K562 (cell line): ENCODE measurements around the gene SLC31A2. TPM values are rescaled to one million over a fixed set of nuclear protein-coding genes. Genes with fewer than 3 reads are reported as not detected.

Experiments used
- ATAC-seq: fragments of 200-7000 bp; cut with Tn5 transposase; 3 replicates; pipeline ENCODE4 v1.9.1; 2020; ENCODE audit warnings: moderate library complexity
- BruUV-seq: library from RNA; stranded (reverse); fragments of 400-500 nt; replicated peaks from 2 replicates; lab custom pipeline; 2021; lab: Mats Ljungman, UMichigan
- CTCF ChIA-PET: fragments of 300-600 bp; formaldehyde crosslinking; extraction: SDS; loops from one replicate; lab custom pipeline; 2021; ENCODE audit warnings: low intra/inter-chr PET ratio; lab: Yijun Ruan, JAX
- POLR2A ChIA-PET: fragments of 300-600, 350-650 bp; sonication (Branson Sonifier 250); formaldehyde crosslinking; extraction: SDS; loops from one replicate; lab custom pipeline; 2021; ENCODE audit warnings: antibody characterized with exemption, inconsistent platforms; lab: Yijun Ruan, JAX
- DNase-seq, 4 experiments: peaks; one replicate each; pipeline versions ENCODE4 v3.0.0 to v3.0.0-alpha.2; 2011 to 2018; ENCODE audit warnings: low spot score in 3 of 4, mixed read lengths in 3 of 4; ENCODE audit errors: extremely low read depth in 1 of 4
- FAIRE-seq: peaks from 2 replicates; lab custom pipeline; 2011; peaks lifted over from hg19 to GRCh38; lab: Jason Lieb, UNC
- H2AFZ ChIP-seq: 2 replicates; pipeline ENCODE4 v1.6.0; 2011; ENCODE audit warnings: low read depth, low read length, control low read depth, inconsistent platforms
- H3K27ac ChIP-seq: fragments of 200-600 bp; 3 replicates; pipeline ENCODE4 v1.8.0; 2011; ENCODE audit warnings: low read depth, mild to moderate bottlenecking, control low read depth, inconsistent platforms, low read length, moderate library complexity, mixed read lengths; ENCODE audit errors: extremely low read depth
- H3K27me3 ChIP-seq, 2 experiments: fragments of 300-600 bp in 1 of 2; 2 replicates in 1 of 2; 3 replicates in 1 of 2; pipeline versions ENCODE4 v1.6.0 to v1.8.0; 2011; ENCODE audit warnings: inconsistent platforms in 2 of 2, low read length in 2 of 2, mild to moderate bottlenecking in 1 of 2, mixed read lengths in 1 of 2, moderate library complexity in 1 of 2; ENCODE audit not compliant: control insufficient read depth in 2 of 2, insufficient read depth in 2 of 2
- H3K36me3 ChIP-seq: fragments of 300-600 bp; 3 replicates; pipeline ENCODE4 v1.8.0; 2011; ENCODE audit warnings: mild to moderate bottlenecking, low read length, inconsistent platforms; ENCODE audit not compliant: control insufficient read depth, insufficient read depth
- H3K4me1 ChIP-seq, 2 experiments: fragments of 200-600 bp in 1 of 2; replicated peaks in 1 of 2; 2 replicates in 1 of 2; 3 replicates in 1 of 2; pipeline versions ENCODE4 v1.5.1 to v1.8.0; 2011; ENCODE audit warnings: inconsistent platforms in 2 of 2, low read length in 2 of 2, mild to moderate bottlenecking in 1 of 2, mixed read lengths in 1 of 2, moderate library complexity in 1 of 2; ENCODE audit not compliant: control insufficient read depth in 2 of 2, insufficient read depth in 2 of 2
- H3K4me2 ChIP-seq: 2 replicates; pipeline ENCODE4 v1.6.1; 2011; ENCODE audit warnings: low read length, control low read depth, inconsistent platforms, mixed read lengths; ENCODE audit not compliant: insufficient read depth
- H3K4me3 ChIP-seq: fragments of 200-600 bp; sonication (generic), shearing (Covaris generic); 2 replicates; pipeline ENCODE4 v1.5.1; 2016; ENCODE audit warnings: control low read depth, inconsistent platforms
- H3K79me2 ChIP-seq: fragments of 200-600 bp; 3 replicates; pipeline ENCODE4 v1.8.0; 2011; ENCODE audit warnings: low read length, inconsistent platforms; ENCODE audit not compliant: control insufficient read depth, insufficient read depth
- H3K9ac ChIP-seq, 2 experiments: 2 replicates each; pipeline versions ENCODE4 v1.6.0 to v1.6.1; 2011; ENCODE audit warnings: low read depth in 2 of 2, low read length in 2 of 2, control low read depth in 1 of 2, inconsistent platforms in 1 of 2, mild to moderate bottlenecking in 1 of 2, mixed read lengths in 1 of 2; ENCODE audit not compliant: insufficient read depth in 1 of 2
- H3K9me1 ChIP-seq: one replicate; pipeline ENCODE4 v1.6.0; 2011; ENCODE audit warnings: inconsistent platforms, mild to moderate bottlenecking, low read length, moderate library complexity; ENCODE audit not compliant: control insufficient read depth, insufficient read depth
- H3K9me3 ChIP-seq: replicated peaks from 2 replicates; pipeline ENCODE4 v1.5.1; 2011; ENCODE audit warnings: low read depth, low read length, inconsistent platforms; ENCODE audit not compliant: control insufficient read depth, insufficient read depth
- H4K20me1 ChIP-seq: replicated peaks from 2 replicates; pipeline ENCODE4 v1.6.1; 2011; ENCODE audit warnings: low read length, inconsistent platforms, mixed read lengths; ENCODE audit not compliant: control insufficient read depth, insufficient read depth
- E2F3 ChIP-seq: fragments of 250-450 bp; sonication (Bioruptor Pico); IDR thresholded peaks from 2 replicates; pipeline ENCODE4 v1.4.0; 2020; ENCODE audit warnings: mild to moderate bottlenecking
- FOSL1 ChIP-seq: fragments of 200-800 bp; sonication (Bioruptor generic); conservative IDR thresholded peaks from 2 replicates; pipeline ENCODE4 v1.6.1; 2016; ENCODE audit warnings: missing genetic modification characterization, missing compliant biosample characterization
- GATA2 ChIP-seq: sonication (generic); formaldehyde crosslinking; IDR thresholded peaks from 2 replicates; pipeline ENCODE4 v1.4.0; 2020; ENCODE audit warnings: mild to moderate bottlenecking, missing genetic modification reagents
- GTF2E2 ChIP-seq: fragments of 200-800 bp; sonication (Bioruptor generic); IDR thresholded peaks from 2 replicates; pipeline ENCODE4 v1.6.1; 2016; ENCODE audit warnings: missing genetic modification characterization, missing compliant biosample characterization
- LEF1 ChIP-seq: fragments of 450-650 bp; IDR thresholded peaks from 2 replicates; pipeline ENCODE4 v1.6.1; 2016; ENCODE audit warnings: mild to moderate bottlenecking
- MCM2 ChIP-seq: fragments of 450-650 bp; IDR thresholded peaks from 2 replicates; pipeline ENCODE4 v1.6.1; 2017; ENCODE audit warnings: low read depth, mild to moderate bottlenecking
- SMAD1 ChIP-seq: fragments of 150-350 bp; IDR thresholded peaks from 2 replicates; pipeline ENCODE4 v1.6.1; 2014; ENCODE audit warnings: low read length, low read depth; ENCODE audit not compliant: partially characterized antibody
- ZNF766 ChIP-seq: fragments of 200-800 bp; sonication (Bioruptor generic); conservative IDR thresholded peaks from 2 replicates; pipeline ENCODE4 v1.6.1; 2016; ENCODE audit warnings: missing genetic modification characterization, missing compliant biosample characterization
- WGBS: fragments of 100-300 bp; shearing (Covaris generic); methylation state at CpG from one replicate; pipeline ENCODE4 v1.1.6; 2016; ENCODE audit warnings: low coverage, mixed read lengths; ENCODE audit not compliant: insufficient coverage; ENCODE audit errors: missing lambda C conversion rate; 5-methylcytosine and 5-hydroxymethylcytosine counted together
- in situ Hi-C: fragments of 300-500 bp; cut with MboI; formaldehyde crosslinking; loops from 4 replicates; pipeline ENCODE4 v1.15.0; 2018; ENCODE audit warnings: inconsistent platforms, mixed read lengths
- intact Hi-C: fragments of 100-400 bp; cut with micrococcal nuclease; formaldehyde crosslinking; loops from 2 replicates; pipeline ENCODE4 v1.14.2; 2022
- polyA plus RNA-seq, 8 experiments: library from polyadenylated mRNA; depleted of rRNA in 4 of 8; stranded (reverse) in 5 of 8; unstranded in 3 of 8; fragments of >200 nt; fragmentation: Nextera tagmentation in 2 of 8; fragmentation: Illumina TruSeq in 1 of 8; extraction: Ambion mirVana in 2 of 8; extraction: Trizol in 1 of 8; gene quantifications; 2 replicates each; pipeline versions ENCODE4 v1.2.1 to v1.2.3, GENCODE V29; 2011 to 2014; ENCODE audit warnings: inconsistent platforms in 1 of 8, missing spikeins in 1 of 8
- total RNA-seq, 7 experiments: library from RNA; depleted of rRNA in 6 of 7; stranded (reverse); fragments of >200 nt in 6 of 7; fragmentation: Illumina TruSeq in 2 of 7; extraction: Trizol in 2 of 7; gene quantifications; 2 replicates each; pipeline versions ENCODE4 v1.2.1 to v1.2.3, GENCODE V29; 2011 to 2021; ENCODE audit warnings: low replicate concordance in 1 of 7
- TF ChIP-seq, protein P1 (sequence below): IDR thresholded peaks from 2 replicates; pipeline ENCODE4 v1.6.1; 2014; ENCODE audit warnings: antibody characterized with exemption
- TF ChIP-seq, protein P2 (sequence below), 3 experiments: IDR thresholded peaks in 2 of 3; conservative IDR thresholded peaks in 1 of 3; 2 replicates each; pipeline ENCODE4 v1.5.1; 2011 to 2012; ENCODE audit warnings: low read length in 3 of 3, mild to moderate bottlenecking in 3 of 3, control low read depth in 2 of 3, improper control_type of control experiment in 1 of 3, inconsistent platforms in 1 of 3, low read depth in 1 of 3, mixed read lengths in 1 of 3, moderate library complexity in 1 of 3; ENCODE audit not compliant: insufficient read depth in 2 of 3
- TF ChIP-seq, protein P3 (sequence below): IDR thresholded peaks from 2 replicates; pipeline ENCODE4 v1.6.1; 2011; ENCODE audit warnings: borderline replicate concordance, low read depth, mild to moderate bottlenecking, moderate library complexity, low read length; ENCODE audit not compliant: insufficient read depth, poor library complexity, severe bottlenecking

SLC31A2 gene
- total and polyA plus RNA-seq, 9 of the 15 experiments (the other 6 are each of a cell fraction or from before 2014, with no cell fraction given): 1.5 to 4.3 (median 2.3) TPM

DNA sequence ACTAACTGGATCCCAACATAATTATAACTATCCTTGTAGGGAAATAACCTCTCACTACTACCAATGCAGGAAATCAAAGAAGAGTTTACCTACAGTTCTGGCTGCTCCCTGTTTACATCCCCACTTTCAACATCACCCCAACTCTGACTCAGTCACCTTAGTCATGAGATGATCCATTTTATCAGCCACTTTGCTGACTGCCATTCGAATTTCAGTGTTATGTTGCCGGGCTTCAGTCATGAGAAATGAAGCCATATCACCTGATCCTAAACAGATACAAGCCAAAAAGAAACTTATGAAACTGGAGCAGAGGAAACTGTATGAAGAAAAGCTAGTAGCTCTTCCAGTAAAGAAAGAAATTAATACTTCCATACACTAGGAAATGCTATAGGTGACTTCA lies 33.7 kb downstream of the SLC31A2 start:
- Histone ChIP-seq H3K27me3 (no peaks in the 10 kb centered on the region), H2AFZ (no peak overlapping the region), H3K4me2 (no peak overlapping the region), H3K27ac (no peak overlapping the region), H3K36me3 (peaks cover 94% of the 10 kb centered on the region), H3K4me1 (no peaks in the 10 kb centered on the region), H3K9me3 (no peaks in the 10 kb centered on the region), H3K9ac (no peak overlapping the region), H3K79me2 (no peaks in the 10 kb centered on the region), H3K9me1 (no peaks in the 10 kb centered on the region), H4K20me1 (no peaks in the 10 kb centered on the region), H3K4me3 (no peak overlapping the region)
- ChIA-PET CTCF (no interaction called here), POLR2A (interaction anchor here (1.1 kb wide), 1 partner anchor 10 kb away, joined by 3 read pairs; no protein-coding TSS in a partner anchor)
- in situ Hi-C loops (no loop called here), intact Hi-C loops (no loop called here)
- DNase-seq (no peak), ATAC-seq (no peak), FAIRE-seq (no peak)
- TF ChIP-seq GATA2: no peak
- peak; percentile 57 for TF ChIP-seq FOSL1 (tag)
- BruUV-seq: no TSS peak
- WGBS: 59% methylated on average over 2 of the region's 2 CpGs

DNA sequence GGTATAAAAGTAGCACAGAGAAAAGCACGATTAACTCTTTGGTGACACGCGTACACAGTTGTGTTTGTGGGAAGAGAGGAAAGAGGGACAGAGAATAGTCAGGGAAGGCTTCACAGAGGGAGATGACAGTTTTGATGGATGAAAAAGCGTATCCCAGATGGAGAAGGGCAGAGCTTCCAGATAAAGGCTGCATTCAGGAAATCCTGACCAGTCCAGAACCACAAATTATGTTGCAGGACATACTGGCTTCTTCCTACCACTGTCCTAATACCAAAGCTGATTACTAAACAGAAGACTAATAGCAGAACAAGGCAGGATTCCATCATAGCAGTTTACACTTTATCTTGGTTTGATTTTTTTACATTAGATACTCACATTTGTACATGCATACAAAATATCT lies 34.5 kb downstream of the SLC31A2 start:
- H3K27ac ChIP-seq: no peak overlapping the region
- 93% methylated on average over 4 of the region's 4 CpGs for WGBS
- ChIA-PET POLR2A (interaction anchor here (0.6 to 1.7 kb wide), 4 partner anchors 10 to 1901 kb away, joined by 3 to 5 read pairs (median 3); partner anchors contain the start of genes FKBP15 and SLC31A1), CTCF (no interaction called here)
- H3K4me1 ChIP-seq: no peaks in the 10 kb centered on the region
- in situ Hi-C loops (no loop called here), intact Hi-C loops (no loop called here)
- no peaks in the 10 kb centered on the region for H4K20me1 ChIP-seq
- no peaks in the 10 kb centered on the region for H3K9me3 ChIP-seq
- FAIRE-seq (no peak), DNase-seq (no peak), ATAC-seq (no peak)
- H3K79me2 ChIP-seq: no peaks in the 10 kb centered on the region
- H3K9me1 ChIP-seq: no peaks in the 10 kb centered on the region
- H2AFZ ChIP-seq: no peak overlapping the region
- no peaks in the 10 kb centered on the region for H3K27me3 ChIP-seq
- peaks cover 94% of the 10 kb centered on the region for H3K36me3 ChIP-seq
- no peak overlapping the region for H3K9ac ChIP-seq
- BruUV-seq: no TSS peak
- no peak overlapping the region for H3K4me2 ChIP-seq
- H3K4me3 ChIP-seq: no peak overlapping the region
- no peak for TF ChIP-seq MCM2
- TF ChIP-seq, protein P1, sequence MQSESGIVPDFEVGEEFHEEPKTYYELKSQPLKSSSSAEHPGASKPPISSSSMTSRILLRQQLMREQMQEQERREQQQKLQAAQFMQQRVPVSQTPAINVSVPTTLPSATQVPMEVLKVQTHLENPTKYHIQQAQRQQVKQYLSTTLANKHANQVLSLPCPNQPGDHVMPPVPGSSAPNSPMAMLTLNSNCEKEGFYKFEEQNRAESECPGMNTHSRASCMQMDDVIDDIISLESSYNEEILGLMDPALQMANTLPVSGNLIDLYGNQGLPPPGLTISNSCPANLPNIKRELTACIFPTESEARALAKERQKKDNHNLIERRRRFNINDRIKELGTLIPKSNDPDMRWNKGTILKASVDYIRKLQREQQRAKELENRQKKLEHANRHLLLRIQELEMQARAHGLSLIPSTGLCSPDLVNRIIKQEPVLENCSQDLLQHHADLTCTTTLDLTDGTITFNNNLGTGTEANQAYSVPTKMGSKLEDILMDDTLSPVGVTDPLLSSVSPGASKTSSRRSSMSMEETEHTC: no peak
- no peak for TF ChIP-seq LEF1
- TF ChIP-seq SMAD1: no peak
- TF ChIP-seq, protein P2, sequence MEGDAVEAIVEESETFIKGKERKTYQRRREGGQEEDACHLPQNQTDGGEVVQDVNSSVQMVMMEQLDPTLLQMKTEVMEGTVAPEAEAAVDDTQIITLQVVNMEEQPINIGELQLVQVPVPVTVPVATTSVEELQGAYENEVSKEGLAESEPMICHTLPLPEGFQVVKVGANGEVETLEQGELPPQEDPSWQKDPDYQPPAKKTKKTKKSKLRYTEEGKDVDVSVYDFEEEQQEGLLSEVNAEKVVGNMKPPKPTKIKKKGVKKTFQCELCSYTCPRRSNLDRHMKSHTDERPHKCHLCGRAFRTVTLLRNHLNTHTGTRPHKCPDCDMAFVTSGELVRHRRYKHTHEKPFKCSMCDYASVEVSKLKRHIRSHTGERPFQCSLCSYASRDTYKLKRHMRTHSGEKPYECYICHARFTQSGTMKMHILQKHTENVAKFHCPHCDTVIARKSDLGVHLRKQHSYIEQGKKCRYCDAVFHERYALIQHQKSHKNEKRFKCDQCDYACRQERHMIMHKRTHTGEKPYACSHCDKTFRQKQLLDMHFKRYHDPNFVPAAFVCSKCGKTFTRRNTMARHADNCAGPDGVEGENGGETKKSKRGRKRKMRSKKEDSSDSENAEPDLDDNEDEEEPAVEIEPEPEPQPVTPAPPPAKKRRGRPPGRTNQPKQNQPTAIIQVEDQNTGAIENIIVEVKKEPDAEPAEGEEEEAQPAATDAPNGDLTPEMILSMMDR (IDR thresholded peaks at IDR 0.05 in 2 of 3, conservative IDR thresholded peaks at IDR 0.05 in 1 of 3; ENCODE audit: insufficient read depth in 2 of 3, low read depth in 1 of 3, low read length in 3 of 3): no peak
- no peak for TF ChIP-seq E2F3 (CRISPR knock-in tag)
- TF ChIP-seq, protein P3, sequence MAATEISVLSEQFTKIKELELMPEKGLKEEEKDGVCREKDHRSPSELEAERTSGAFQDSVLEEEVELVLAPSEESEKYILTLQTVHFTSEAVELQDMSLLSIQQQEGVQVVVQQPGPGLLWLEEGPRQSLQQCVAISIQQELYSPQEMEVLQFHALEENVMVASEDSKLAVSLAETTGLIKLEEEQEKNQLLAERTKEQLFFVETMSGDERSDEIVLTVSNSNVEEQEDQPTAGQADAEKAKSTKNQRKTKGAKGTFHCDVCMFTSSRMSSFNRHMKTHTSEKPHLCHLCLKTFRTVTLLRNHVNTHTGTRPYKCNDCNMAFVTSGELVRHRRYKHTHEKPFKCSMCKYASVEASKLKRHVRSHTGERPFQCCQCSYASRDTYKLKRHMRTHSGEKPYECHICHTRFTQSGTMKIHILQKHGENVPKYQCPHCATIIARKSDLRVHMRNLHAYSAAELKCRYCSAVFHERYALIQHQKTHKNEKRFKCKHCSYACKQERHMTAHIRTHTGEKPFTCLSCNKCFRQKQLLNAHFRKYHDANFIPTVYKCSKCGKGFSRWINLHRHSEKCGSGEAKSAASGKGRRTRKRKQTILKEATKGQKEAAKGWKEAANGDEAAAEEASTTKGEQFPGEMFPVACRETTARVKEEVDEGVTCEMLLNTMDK: no peak
- no peak for TF ChIP-seq GTF2E2 (tag)
- no peak for TF ChIP-seq ZNF766
